ENCODE measurements around the gene SACS. TPM values are rescaled to one million over a fixed set of nuclear protein-coding genes. Genes with fewer than 3 reads are reported as not detected.
A peak's percentile ranks its signal among the peaks of the same experiment; 100 is the strongest.
"Not testable (repeated sequence)": the region's sequence is repeated elsewhere in the genome, so short reads cannot be mapped to it uniquely, and the experiment has no call there.

SACS gene
- total and polyA plus RNA-seq, 9 donors, result 3.2 to 16.9 (median 13.0) TPM

DNA sequence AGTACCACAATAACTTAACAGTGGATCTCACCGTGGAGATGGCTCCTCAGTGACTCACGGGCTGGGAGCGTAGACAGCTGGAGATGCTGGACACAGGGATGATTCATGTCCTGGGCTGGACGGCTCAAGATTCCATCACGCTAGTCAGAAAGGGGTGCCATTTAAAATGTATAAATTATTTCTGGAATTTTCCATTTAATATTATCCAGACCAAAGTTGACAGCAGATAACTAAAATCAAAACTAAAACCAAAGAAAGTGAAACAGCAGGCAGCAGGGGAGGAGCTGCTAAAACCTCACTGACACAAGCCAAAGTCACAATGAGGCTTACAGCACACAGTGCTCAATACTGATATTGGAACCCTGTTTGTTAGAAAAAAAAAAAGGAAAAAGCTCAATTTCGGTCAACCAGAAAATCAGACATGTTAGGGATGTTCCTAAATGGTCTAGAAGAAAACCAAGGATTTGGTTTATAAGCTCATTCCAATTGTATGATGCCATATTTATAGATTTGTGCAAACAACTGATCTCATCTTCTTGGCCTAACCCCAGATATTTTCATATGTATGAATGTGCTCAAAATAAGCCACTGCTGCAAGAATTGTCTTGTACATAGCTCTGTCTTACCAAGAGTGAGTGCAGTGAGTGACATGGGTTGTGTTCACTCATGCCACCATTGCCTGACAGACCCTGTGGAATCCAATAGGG lies 111.8 kb downstream of the SACS start:
- Histone ChIP-seq H3K9me3 (no peaks in the 10 kb centered on the region), H3K36me3 (no peaks in the 10 kb centered on the region), H3K4me3 (peak overlapping the region; percentile 5), H3K27me3 (no peaks in the 10 kb centered on the region), H3K4me1 (ENCODE audit: insufficient read depth) (peaks cover 2% of the 10 kb centered on the region), H3K27ac (no peak overlapping the region)
- intact Hi-C loops (cut with DNase I), result no loop called here
- TF ChIP-seq, protein P1, sequence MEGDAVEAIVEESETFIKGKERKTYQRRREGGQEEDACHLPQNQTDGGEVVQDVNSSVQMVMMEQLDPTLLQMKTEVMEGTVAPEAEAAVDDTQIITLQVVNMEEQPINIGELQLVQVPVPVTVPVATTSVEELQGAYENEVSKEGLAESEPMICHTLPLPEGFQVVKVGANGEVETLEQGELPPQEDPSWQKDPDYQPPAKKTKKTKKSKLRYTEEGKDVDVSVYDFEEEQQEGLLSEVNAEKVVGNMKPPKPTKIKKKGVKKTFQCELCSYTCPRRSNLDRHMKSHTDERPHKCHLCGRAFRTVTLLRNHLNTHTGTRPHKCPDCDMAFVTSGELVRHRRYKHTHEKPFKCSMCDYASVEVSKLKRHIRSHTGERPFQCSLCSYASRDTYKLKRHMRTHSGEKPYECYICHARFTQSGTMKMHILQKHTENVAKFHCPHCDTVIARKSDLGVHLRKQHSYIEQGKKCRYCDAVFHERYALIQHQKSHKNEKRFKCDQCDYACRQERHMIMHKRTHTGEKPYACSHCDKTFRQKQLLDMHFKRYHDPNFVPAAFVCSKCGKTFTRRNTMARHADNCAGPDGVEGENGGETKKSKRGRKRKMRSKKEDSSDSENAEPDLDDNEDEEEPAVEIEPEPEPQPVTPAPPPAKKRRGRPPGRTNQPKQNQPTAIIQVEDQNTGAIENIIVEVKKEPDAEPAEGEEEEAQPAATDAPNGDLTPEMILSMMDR (IDR thresholded peaks at IDR 0.05), result no peak
- TF ChIP-seq EP300 (IDR thresholded peaks at IDR 0.05) (no peak), POLR2A (IDR thresholded peaks at IDR 0.05) (no peak)
- 4 to 14% (median 8%) methylated on average over 6 of the region's 6 CpGs for WGBS, 3 donors
- DNase-seq, result peak in 2 of 5 donors; percentile 35 to 48

DNA sequence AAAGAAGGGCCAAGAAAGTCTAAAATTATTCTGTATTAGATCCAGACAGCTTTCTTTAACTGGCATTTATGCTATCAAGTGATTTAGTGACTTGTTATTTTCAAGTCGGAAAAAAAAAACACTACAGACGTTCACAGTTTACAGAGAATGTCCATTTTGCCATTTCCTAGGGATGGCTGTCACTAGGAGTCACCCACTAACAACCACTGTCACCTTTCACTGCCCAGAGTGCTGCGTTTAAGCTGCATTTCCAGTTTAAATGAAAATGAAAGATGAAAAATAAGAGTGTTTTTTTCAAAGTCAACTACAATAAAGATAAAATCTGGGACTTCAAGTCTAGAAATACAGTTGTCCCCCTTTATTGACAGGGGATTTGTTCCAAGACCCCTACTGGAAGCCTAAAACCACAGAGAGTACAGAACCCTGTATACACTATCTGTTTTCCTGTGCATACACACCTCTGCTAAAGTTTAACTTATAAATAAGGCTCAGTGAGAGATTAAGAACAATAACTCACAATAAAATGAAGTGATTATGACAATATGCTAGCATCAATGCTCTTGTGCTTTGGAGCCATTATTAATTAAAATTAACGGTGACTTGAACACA lies 112.5 kb downstream of the SACS start:
- WGBS, 3 donors, result 25 to 29% (median 27%) methylated on average over 4 of the region's 4 CpGs
- Histone ChIP-seq H3K36me3 (no peaks in the 10 kb centered on the region), H3K4me3 (no peak overlapping the region), H3K4me1 (ENCODE audit: insufficient read depth) (peaks cover 2% of the 10 kb centered on the region), H3K27ac (no peak overlapping the region), H3K27me3 (no peaks in the 10 kb centered on the region), H3K9me3 (no peaks in the 10 kb centered on the region)
- intact Hi-C loops (cut with DNase I), result no loop called here
- no peak for TF ChIP-seq POLR2A (IDR thresholded peaks at IDR 0.05)
- no peak for DNase-seq

DNA sequence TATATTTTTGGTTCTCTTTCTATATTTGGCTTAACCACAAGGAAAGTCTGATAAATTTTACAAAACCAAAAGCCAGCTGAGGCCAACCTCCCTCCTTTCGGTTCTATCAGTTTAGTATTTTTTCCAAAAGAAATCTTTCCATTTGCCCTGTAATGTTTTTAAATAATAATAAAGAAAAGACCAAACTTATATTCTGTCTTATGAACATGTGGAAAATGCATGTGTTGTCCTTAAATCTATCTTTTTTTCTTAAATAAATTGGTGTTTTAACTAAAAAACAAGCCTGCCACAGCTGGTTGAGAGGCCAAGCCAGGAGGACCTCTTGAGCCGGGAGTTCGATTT lies 113.6 kb downstream of the SACS start:
- 22 to 42% (median 32%) methylated on average over 3 of the region's 3 CpGs for WGBS, 3 donors
- Histone ChIP-seq H3K27ac (no peak overlapping the region), H3K27me3 (no peaks in the 10 kb centered on the region), H3K4me1 (ENCODE audit: insufficient read depth) (peaks cover 2% of the 10 kb centered on the region), H3K36me3 (no peaks in the 10 kb centered on the region), H3K4me3 (no peak overlapping the region), H3K9me3 (no peaks in the 10 kb centered on the region)
- intact Hi-C loops (cut with DNase I), result no loop called here
- TF ChIP-seq EP300 (IDR thresholded peaks at IDR 0.05) (no peak), POLR2A (IDR thresholded peaks at IDR 0.05) (no peak)
- TF ChIP-seq, protein P1 (IDR thresholded peaks at IDR 0.05), result no peak
- no peak for DNase-seq

DNA sequence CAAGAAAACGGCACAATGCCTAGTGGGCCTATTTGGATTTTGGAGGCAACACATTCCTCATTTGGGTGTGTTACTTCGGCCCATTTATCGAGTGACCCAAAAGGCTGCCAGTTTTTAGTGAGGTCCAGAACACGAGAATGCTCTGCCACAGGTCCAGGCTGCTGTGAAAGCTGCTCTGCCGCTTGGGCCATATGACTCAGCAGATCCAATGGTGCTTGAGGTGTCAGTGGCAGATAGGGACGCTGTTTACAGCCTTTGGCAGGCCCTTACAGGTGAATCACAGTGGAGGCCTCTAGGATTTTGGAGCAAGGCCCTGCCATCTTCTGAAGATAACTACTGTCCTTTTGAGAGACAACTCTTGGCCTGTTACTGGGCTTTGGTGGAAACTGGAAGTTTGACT lies 118.7 kb downstream of the SACS start:
- not testable (repeated sequence) for H3K36me3 ChIP-seq; H3K4me1 ChIP-seq (ENCODE audit: insufficient read depth); H3K9me3 ChIP-seq; DNase-seq; H3K27me3 ChIP-seq; H3K27ac ChIP-seq; H3K4me3 ChIP-seq
- intact Hi-C loops (cut with DNase I), result loop anchor here in 1 of 4 donors (5.0 kb wide), 1 partner anchor 1572 kb away; no protein-coding TSS in a partner anchor
- WGBS, 3 donors, result 82 to 88% (median 83%) methylated on average over 6 of the region's 6 CpGs

DNA sequence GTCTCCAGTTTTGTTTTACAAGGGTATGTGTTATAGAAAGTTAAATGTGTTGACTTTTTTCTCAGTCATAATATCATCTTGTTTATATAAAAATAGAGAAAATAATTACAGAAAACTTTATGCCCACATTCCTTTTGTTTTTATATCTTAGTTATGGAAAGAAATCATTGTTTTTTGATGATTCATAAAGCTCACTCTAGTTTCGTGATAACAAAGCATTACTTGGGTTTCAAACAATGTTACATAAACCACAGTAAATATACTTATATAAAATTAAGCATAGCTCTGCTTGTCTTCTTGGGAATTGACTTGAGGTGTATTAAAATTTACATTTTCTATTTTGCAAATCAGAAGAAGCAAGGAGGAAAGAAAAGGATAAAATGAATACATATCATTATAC lies 140.9 kb downstream of the SACS start:
- Histone ChIP-seq H3K4me3 (no peak overlapping the region), H3K4me1 (ENCODE audit: insufficient read depth) (peaks cover 2% of the 10 kb centered on the region), H3K9me3 (no peaks in the 10 kb centered on the region), H3K27me3 (no peaks in the 10 kb centered on the region), H3K27ac (no peak overlapping the region), H3K36me3 (no peaks in the 10 kb centered on the region)
- intact Hi-C loops (cut with DNase I), result no loop called here
- TF ChIP-seq POLR2A (IDR thresholded peaks at IDR 0.05) (no peak), EP300 (IDR thresholded peaks at IDR 0.05) (no peak)
- TF ChIP-seq, protein P1 (IDR thresholded peaks at IDR 0.05), result no peak
- no peak for DNase-seq
- WGBS, 3 donors, result 15 to 35% (median 17%) methylated on average over 1 of the region's 1 CpG
